Subcutaneous adipose tissue (tissue), 4 donors: Measurements from ENCODE around the gene EHMT1. TPM values are rescaled to one million over a fixed set of nuclear protein-coding genes. Genes with fewer than 3 reads are reported as not detected.

Experiments used
- total RNA-seq, 4 donors: library from RNA; depleted of rRNA; stranded (reverse); fragments of >200 nt; gene quantifications; one replicate each; pipeline ENCODE4 v1.1.0, GENCODE V29; 2016
- TF ChIP-seq, protein P1 (sequence below): fragments of 450-650 bp; IDR thresholded peaks from one replicate; pipeline ENCODE4 v1.5.1; 2016; ENCODE audit warnings: low read depth, mild to moderate bottlenecking, control low read depth, antibody characterized with exemption, moderate library complexity

The EHMT1 gene
- total RNA-seq, 4 donors from 2014 or later, result 53.2 to 168 (median 65.9) TPM

DNA sequence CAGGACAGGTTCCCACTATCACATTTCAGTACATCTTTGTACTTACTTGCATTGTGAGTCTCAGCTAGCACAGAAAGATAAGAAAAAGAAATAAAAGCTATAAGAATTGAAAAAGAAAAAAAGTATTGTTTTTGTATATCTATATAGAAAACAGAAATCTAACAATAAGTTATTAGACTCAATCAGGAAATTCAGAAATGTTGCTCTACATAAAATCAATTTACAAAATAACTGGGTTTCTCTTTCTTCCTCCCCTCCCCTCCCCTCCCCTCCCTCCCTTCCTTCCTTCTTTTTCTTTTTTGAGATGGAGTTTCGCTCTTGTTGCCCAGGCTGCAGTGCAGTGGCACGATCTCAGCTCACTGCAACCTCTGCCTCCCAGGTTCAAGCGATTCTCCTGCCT, 251.6 kb downstream of the EHMT1 start:
- TF ChIP-seq, protein P1, sequence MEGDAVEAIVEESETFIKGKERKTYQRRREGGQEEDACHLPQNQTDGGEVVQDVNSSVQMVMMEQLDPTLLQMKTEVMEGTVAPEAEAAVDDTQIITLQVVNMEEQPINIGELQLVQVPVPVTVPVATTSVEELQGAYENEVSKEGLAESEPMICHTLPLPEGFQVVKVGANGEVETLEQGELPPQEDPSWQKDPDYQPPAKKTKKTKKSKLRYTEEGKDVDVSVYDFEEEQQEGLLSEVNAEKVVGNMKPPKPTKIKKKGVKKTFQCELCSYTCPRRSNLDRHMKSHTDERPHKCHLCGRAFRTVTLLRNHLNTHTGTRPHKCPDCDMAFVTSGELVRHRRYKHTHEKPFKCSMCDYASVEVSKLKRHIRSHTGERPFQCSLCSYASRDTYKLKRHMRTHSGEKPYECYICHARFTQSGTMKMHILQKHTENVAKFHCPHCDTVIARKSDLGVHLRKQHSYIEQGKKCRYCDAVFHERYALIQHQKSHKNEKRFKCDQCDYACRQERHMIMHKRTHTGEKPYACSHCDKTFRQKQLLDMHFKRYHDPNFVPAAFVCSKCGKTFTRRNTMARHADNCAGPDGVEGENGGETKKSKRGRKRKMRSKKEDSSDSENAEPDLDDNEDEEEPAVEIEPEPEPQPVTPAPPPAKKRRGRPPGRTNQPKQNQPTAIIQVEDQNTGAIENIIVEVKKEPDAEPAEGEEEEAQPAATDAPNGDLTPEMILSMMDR, result no peak

- TF ChIP-seq, protein P1, result no peak
These were observed 253.5 kb downstream of the EHMT1 start for GRCh38 chr9:137872296-137872695.

DNA sequence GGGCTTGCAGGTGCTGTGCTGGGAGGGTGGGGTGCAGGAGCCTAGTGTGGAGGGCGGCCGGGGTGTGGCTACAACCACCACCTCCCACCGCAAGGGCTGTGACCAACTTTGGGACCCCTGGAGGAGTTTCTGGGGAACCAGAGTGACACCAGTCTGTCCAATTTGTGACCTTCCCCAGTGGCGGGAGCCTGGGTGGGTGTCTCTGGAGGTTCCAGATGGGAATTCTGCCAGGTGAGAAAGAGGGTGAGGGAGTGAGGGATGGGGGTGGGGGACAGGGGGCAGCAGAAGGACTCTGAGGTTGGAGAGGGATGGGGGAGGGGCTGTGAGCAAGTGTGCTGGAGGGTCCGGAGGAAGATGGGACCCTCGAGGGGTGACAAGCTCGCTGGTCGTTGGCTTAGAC, 254.6 kb downstream of the EHMT1 start:
- TF ChIP-seq, protein P1, result no peak

DNA sequence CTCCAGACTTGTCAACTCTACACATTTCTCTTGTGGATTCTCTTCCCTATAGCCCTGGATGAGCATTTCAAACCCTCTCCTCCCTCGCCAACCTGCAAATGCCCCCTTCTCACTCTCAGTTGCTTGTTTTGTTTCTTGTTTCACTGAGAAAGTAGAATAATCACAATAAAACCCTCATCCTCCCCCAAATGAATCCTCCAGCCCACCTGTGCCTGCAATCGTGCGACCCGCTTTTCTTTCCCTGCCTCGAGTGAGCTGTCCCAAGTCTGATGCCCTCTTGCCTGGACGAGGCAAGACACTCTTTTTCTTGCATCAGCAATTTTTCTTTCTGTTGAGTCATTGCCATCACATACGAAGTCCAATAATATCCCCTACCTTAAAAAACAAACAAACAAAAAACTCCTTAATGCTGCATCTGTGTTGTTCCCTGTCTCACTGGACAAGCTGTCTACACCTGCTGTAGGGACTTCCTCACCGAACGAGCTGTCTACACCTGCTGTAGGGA, 255.1 kb downstream of the EHMT1 start:
- TF ChIP-seq, protein P1, result no peak

GRCh38 chr9:137875354-137875753, 256.5 kb downstream of the EHMT1 start:
- TF ChIP-seq, protein P1, result no peak

DNA sequence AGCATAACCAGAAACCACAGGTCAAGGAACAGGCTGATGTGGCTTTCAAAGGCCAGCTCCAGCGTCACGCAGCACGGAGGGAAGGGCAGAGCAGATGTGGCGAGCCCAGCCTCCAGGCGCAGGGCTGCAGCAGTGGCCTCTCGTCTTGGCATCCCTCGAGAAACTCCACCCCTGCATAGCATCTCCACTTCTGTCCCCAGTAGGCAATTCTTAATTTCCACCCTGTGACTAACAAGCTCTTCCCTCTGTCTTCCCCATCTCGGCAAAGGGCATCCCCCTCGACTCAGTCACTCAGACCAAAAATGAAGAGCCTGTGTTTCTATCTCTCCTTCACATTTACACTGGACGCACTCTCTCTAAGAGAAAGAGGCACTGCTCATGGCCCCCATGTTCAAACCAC, 257.0 kb downstream of the EHMT1 start:
- TF ChIP-seq, protein P1, result no peak

- TF ChIP-seq, protein P1, result no peak
These were observed 257.5 kb downstream of the EHMT1 start for GRCh38 chr9:137876269-137876668.
